Mesendoderm (in vitro differentiated cells): Measurements from ENCODE around the gene PTTG1IP2.

ENCODE experiments used
- DNase-seq: peaks from one replicate; pipeline ENCODE4 v3.0.0; 2013
- H2AK5ac ChIP-seq: 2 replicates; pipeline ENCODE4 v1.6.1; 2013; ENCODE audit warnings: low read length, inconsistent platforms
- H2BK120ac ChIP-seq: 2 replicates; pipeline ENCODE4 v1.6.1; 2013; ENCODE audit warnings: low read depth, mild to moderate bottlenecking, low read length, moderate library complexity, mixed read lengths
- H2BK15ac ChIP-seq: replicated peaks from 2 replicates; pipeline ENCODE4 v1.6.1; 2013; ENCODE audit warnings: low read depth, mild to moderate bottlenecking, moderate library complexity
- H2BK5ac ChIP-seq: 2 replicates; pipeline ENCODE4 v1.6.1; 2013; ENCODE audit warnings: low read length, inconsistent platforms
- H3K18ac ChIP-seq: 2 replicates; pipeline ENCODE4 v1.6.1; 2013; ENCODE audit warnings: mild to moderate bottlenecking, low read length, mixed read lengths
- H3K23ac ChIP-seq: one replicate; pipeline ENCODE4 v1.6.1; 2013; ENCODE audit warnings: low read length
- H3K27ac ChIP-seq: 2 replicates; pipeline ENCODE4 v1.5.1; 2013; ENCODE audit warnings: low read depth, mild to moderate bottlenecking, inconsistent platforms, low read length, moderate library complexity
- H3K27me3 ChIP-seq: 2 replicates; pipeline ENCODE4 v1.6.1; 2013; ENCODE audit warnings: low read length, control low read depth, mild to moderate bottlenecking, inconsistent platforms; ENCODE audit not compliant: insufficient read depth, poor library complexity
- H3K36me3 ChIP-seq: 2 replicates; pipeline ENCODE4 v1.6.1; 2013; ENCODE audit warnings: low read length, inconsistent platforms; ENCODE audit not compliant: control insufficient read depth, insufficient read depth
- H3K4ac ChIP-seq: one replicate; pipeline ENCODE4 v1.6.1; 2013; ENCODE audit warnings: low read depth, mild to moderate bottlenecking, low read length, moderate library complexity
- H3K4me1 ChIP-seq: 2 replicates; pipeline ENCODE4 v1.6.1; 2013; ENCODE audit warnings: low read depth, low read length, inconsistent platforms; ENCODE audit not compliant: control insufficient read depth
- H3K4me2 ChIP-seq: 2 replicates; pipeline ENCODE4 v1.6.1; 2013; ENCODE audit warnings: low read length
- H3K4me3 ChIP-seq: 2 replicates; pipeline ENCODE4 v1.5.1; 2013; ENCODE audit warnings: mild to moderate bottlenecking, low read length
- H3K56ac ChIP-seq: one replicate; pipeline ENCODE4 v1.6.1; 2013; ENCODE audit warnings: low read length
- H3K79me1 ChIP-seq: 2 replicates; pipeline ENCODE4 v1.6.1; 2013; ENCODE audit warnings: low read length, inconsistent platforms
- H3K79me2 ChIP-seq: 2 replicates; pipeline ENCODE4 v1.6.1; 2013; ENCODE audit warnings: mild to moderate bottlenecking, low read length; ENCODE audit not compliant: control insufficient read depth, insufficient read depth
- H3K9ac ChIP-seq: 2 replicates; pipeline ENCODE4 v1.6.1; 2013; ENCODE audit warnings: low read length, inconsistent platforms
- H4K5ac ChIP-seq: one replicate; pipeline ENCODE4 v1.6.1; 2013; ENCODE audit warnings: low read length
- H4K8ac ChIP-seq: one replicate; pipeline ENCODE4 v1.6.1; 2013; ENCODE audit warnings: low read depth, mild to moderate bottlenecking, control low read depth, low read length, moderate library complexity
- WGBS: extraction: QIAGEN DNeasy Blood & Tissue Kit; methylation state at CpG from one replicate; pipeline ENCODE4 v1.1.7; 2013; ENCODE audit warnings: low lambda C conversion rate, missing lambda C conversion rate; ENCODE audit not compliant: insufficient coverage; ENCODE audit errors: extremely low coverage; 5-methylcytosine and 5-hydroxymethylcytosine counted together

The PTTG1IP2 gene

GRCh38 chr7:90432752-90433151 lies 36.7 kb upstream of the PTTG1IP2 start:
- no peak overlapping the region for H2BK5ac ChIP-seq
- H2BK120ac ChIP-seq: no peak overlapping the region
- H3K18ac ChIP-seq: no peak overlapping the region
- no peak overlapping the region for H3K4me2 ChIP-seq
- no peaks in the 10 kb centered on the region for H3K36me3 ChIP-seq
- WGBS: no CpG with 5 or more reads among the region's 10 CpGs
- H3K4ac ChIP-seq: no peak overlapping the region
- no peaks in the 10 kb centered on the region for H3K79me1 ChIP-seq
- no peak overlapping the region for H3K4me3 ChIP-seq
- H4K8ac ChIP-seq: no peak overlapping the region
- no peak overlapping the region for H3K56ac ChIP-seq
- H2BK15ac ChIP-seq: no peak overlapping the region
- no peaks in the 10 kb centered on the region for H3K27me3 ChIP-seq
- H3K79me2 ChIP-seq: no peaks in the 10 kb centered on the region
- DNase-seq: no peak
- no peaks in the 10 kb centered on the region for H3K4me1 ChIP-seq
- no peak overlapping the region for H4K5ac ChIP-seq
- no peak overlapping the region for H2AK5ac ChIP-seq
- no peak overlapping the region for H3K9ac ChIP-seq
- no peak overlapping the region for H3K27ac ChIP-seq
- no peak overlapping the region for H3K23ac ChIP-seq

GRCh38 chr7:90433221-90433620 lies 36.2 kb upstream of the PTTG1IP2 start:
- no peak overlapping the region for H3K4ac ChIP-seq
- no peak overlapping the region for H2AK5ac ChIP-seq
- no peak overlapping the region for H3K23ac ChIP-seq
- no peaks in the 10 kb centered on the region for H3K27me3 ChIP-seq
- no peak overlapping the region for H2BK120ac ChIP-seq
- no peaks in the 10 kb centered on the region for H3K79me2 ChIP-seq
- no peak overlapping the region for H3K9ac ChIP-seq
- no peak overlapping the region for H3K27ac ChIP-seq
- no peak for DNase-seq
- no peak overlapping the region for H3K4me2 ChIP-seq
- no CpG with 5 or more reads among the region's 3 CpGs for WGBS
- H3K36me3 ChIP-seq: no peaks in the 10 kb centered on the region
- H2BK15ac ChIP-seq: no peak overlapping the region
- H3K56ac ChIP-seq: no peak overlapping the region
- no peak overlapping the region for H4K8ac ChIP-seq
- no peak overlapping the region for H3K18ac ChIP-seq
- no peak overlapping the region for H2BK5ac ChIP-seq
- H3K79me1 ChIP-seq: no peaks in the 10 kb centered on the region
- H3K4me3 ChIP-seq: no peak overlapping the region
- H3K4me1 ChIP-seq: no peaks in the 10 kb centered on the region
- H4K5ac ChIP-seq: no peak overlapping the region

- no peaks in the 10 kb centered on the region for H3K79me2 ChIP-seq
- no peaks in the 10 kb centered on the region for H3K79me1 ChIP-seq
- H2AK5ac ChIP-seq: no peak overlapping the region
- no peak overlapping the region for H2BK5ac ChIP-seq
- H2BK15ac ChIP-seq: no peak overlapping the region
- H3K56ac ChIP-seq: no peak overlapping the region
- H3K27ac ChIP-seq: no peak overlapping the region
- no peaks in the 10 kb centered on the region for H3K27me3 ChIP-seq
- no peak overlapping the region for H3K9ac ChIP-seq
- H3K4me1 ChIP-seq: no peaks in the 10 kb centered on the region
- no peak overlapping the region for H3K4me3 ChIP-seq
- H3K18ac ChIP-seq: no peak overlapping the region
- no peak for DNase-seq
- no peak overlapping the region for H2BK120ac ChIP-seq
- no CpG with 5 or more reads among the region's 2 CpGs for WGBS
- no peak overlapping the region for H3K4ac ChIP-seq
- no peaks in the 10 kb centered on the region for H3K36me3 ChIP-seq
- H3K23ac ChIP-seq: no peak overlapping the region
- no peak overlapping the region for H4K5ac ChIP-seq
- no peak overlapping the region for H3K4me2 ChIP-seq
- H4K8ac ChIP-seq: no peak overlapping the region
Measured at GRCh38 chr7:90445633-90446032, 23.8 kb upstream of the PTTG1IP2 start.

- no peak overlapping the region for H4K5ac ChIP-seq
- H3K56ac ChIP-seq: no peak overlapping the region
- H3K18ac ChIP-seq: no peak overlapping the region
- H2BK120ac ChIP-seq: no peak overlapping the region
- H3K4me1 ChIP-seq: no peaks in the 10 kb centered on the region
- H3K4ac ChIP-seq: no peak overlapping the region
- no peak overlapping the region for H3K4me3 ChIP-seq
- no peak overlapping the region for H2AK5ac ChIP-seq
- H3K23ac ChIP-seq: no peak overlapping the region
- H2BK5ac ChIP-seq: no peak overlapping the region
- H3K4me2 ChIP-seq: no peak overlapping the region
- H4K8ac ChIP-seq: no peak overlapping the region
- H3K27me3 ChIP-seq: no peaks in the 10 kb centered on the region
- DNase-seq: peak; percentile 8
- H3K36me3 ChIP-seq: no peaks in the 10 kb centered on the region
- no peaks in the 10 kb centered on the region for H3K79me1 ChIP-seq
- H3K79me2 ChIP-seq: no peaks in the 10 kb centered on the region
- WGBS: no CpG with 5 or more reads among the region's 4 CpGs
- H3K27ac ChIP-seq: no peak overlapping the region
- H3K9ac ChIP-seq: no peak overlapping the region
- H2BK15ac ChIP-seq: no peak overlapping the region
Measured at GRCh38 chr7:90446137-90446899, 23.1 kb upstream of the PTTG1IP2 start.

GRCh38 chr7:90453259-90453891 lies 16.1 kb upstream of the PTTG1IP2 start:
- no peak for DNase-seq
- H3K56ac ChIP-seq: no peak overlapping the region

GRCh38 chr7:90453931-90454330 lies 15.5 kb upstream of the PTTG1IP2 start:
- H3K4me1 ChIP-seq: peaks cover 2% of the 10 kb centered on the region
- WGBS: no CpG with 5 or more reads among the region's 1 CpG
- no peak overlapping the region for H3K4ac ChIP-seq
- H3K4me2 ChIP-seq: no peak overlapping the region
- H2BK120ac ChIP-seq: no peak overlapping the region
- no peak overlapping the region for H4K8ac ChIP-seq
- no peak overlapping the region for H2BK15ac ChIP-seq
- H2AK5ac ChIP-seq: no peak overlapping the region
- no peak overlapping the region for H3K9ac ChIP-seq
- H3K56ac ChIP-seq: no peak overlapping the region
- H3K4me3 ChIP-seq: no peak overlapping the region
- no peaks in the 10 kb centered on the region for H3K27me3 ChIP-seq
- no peaks in the 10 kb centered on the region for H3K36me3 ChIP-seq
- no peak overlapping the region for H3K23ac ChIP-seq
- no peak overlapping the region for H3K18ac ChIP-seq
- H2BK5ac ChIP-seq: no peak overlapping the region
- no peak for DNase-seq
- H3K79me1 ChIP-seq: no peaks in the 10 kb centered on the region
- H4K5ac ChIP-seq: no peak overlapping the region
- H3K27ac ChIP-seq: no peak overlapping the region
- H3K79me2 ChIP-seq: no peaks in the 10 kb centered on the region

More at GRCh38 chr7:90453259-90453891, 16.1 kb upstream of the PTTG1IP2 start:
- H3K4me2 ChIP-seq: no peak overlapping the region
- H2AK5ac ChIP-seq: no peak overlapping the region
- no peak overlapping the region for H2BK15ac ChIP-seq
- H2BK5ac ChIP-seq: no peak overlapping the region
- H3K4ac ChIP-seq: no peak overlapping the region
- H3K36me3 ChIP-seq: no peaks in the 10 kb centered on the region
- no peak overlapping the region for H3K23ac ChIP-seq
- H3K27me3 ChIP-seq: no peaks in the 10 kb centered on the region
- H4K5ac ChIP-seq: no peak overlapping the region
- no peak overlapping the region for H3K4me3 ChIP-seq
- no peak overlapping the region for H3K9ac ChIP-seq
- no peak overlapping the region for H4K8ac ChIP-seq
- no peak overlapping the region for H2BK120ac ChIP-seq
- no peak overlapping the region for H3K18ac ChIP-seq
- no peak overlapping the region for H3K27ac ChIP-seq
- H3K4me1 ChIP-seq: peaks cover 2% of the 10 kb centered on the region
- H3K79me2 ChIP-seq: no peaks in the 10 kb centered on the region
- no peaks in the 10 kb centered on the region for H3K79me1 ChIP-seq
